Stimulated activated CD8-positive, alpha-beta memory T cell treated with anti-CD3 and anti-CD28 coated beads, Interleukin-4, amount 100 ng/mL, for 48 hours (primary cell): ENCODE data around the gene PEF1.

Experiments
- DNase-seq: peaks from one replicate; pipeline ENCODE4 v3.0.0-alpha.2; 2020

Gene PEF1

DNA sequence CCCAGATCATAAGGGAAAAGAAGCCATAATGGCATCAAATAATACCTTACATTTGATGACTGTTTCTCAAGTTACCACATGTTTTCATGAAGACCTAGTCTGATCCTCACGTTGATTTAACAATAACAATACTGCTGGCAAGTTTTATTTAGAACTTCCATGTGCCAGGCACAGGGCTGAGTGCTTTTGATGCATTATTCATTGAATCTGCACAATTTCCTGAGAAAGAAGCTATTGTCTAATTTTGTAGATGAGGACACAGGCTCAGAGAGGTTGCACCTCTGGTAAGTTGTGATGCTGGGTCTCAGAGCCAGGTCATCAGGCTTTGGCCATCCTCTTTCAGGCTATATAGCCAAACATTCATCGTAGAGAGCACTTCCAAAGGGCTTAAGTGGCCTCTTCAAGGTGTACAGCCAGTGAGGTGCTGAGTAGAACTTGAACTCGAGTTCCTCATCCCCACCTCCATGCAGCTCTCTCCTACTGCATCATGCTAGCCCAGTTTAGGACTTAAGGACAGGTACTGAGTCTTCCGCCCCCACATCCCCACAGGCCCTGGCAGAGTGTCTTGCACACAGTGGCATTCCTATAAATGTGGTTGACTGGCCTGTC is 8.3 kb upstream of the PEF1 start:
- DNase-seq, result no peak

DNA sequence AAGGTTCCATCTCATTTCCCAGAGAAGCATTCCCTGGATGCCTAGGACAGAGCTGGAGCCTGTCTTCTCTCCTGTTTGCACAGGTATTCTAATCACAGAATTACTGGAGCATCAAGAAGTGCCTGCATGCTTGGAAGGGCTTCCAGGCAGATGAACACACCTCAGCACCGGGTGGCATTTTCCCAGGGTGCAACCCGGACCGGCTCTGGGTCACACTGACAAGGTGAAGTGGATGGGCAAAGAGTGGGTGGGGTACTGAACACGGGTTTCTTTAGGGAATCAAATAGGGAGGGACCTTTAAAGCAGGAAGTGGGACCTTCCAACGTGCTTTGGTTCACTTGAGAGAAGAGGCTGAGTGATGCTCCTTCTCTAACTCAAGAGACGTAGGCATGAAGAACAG is 7.1 kb upstream of the PEF1 start:
- no peak for DNase-seq

DNA sequence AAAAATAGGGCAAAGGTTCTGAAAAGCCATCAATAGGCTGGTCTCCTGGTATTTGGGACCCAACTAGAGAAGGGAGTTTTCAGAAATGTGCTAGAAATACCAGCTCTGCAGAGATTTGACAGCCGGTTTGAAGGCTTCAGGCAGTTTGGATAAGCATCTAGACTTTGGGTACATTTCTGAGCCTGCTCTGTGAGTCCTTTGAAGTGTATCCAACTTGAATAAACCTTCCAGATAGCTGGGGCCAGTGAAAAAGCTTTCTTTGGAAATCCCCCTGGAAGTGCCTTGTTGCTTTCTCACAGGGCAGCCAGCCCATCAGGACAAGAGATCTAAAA is 6.4 kb upstream of the PEF1 start:
- no peak for DNase-seq

DNA sequence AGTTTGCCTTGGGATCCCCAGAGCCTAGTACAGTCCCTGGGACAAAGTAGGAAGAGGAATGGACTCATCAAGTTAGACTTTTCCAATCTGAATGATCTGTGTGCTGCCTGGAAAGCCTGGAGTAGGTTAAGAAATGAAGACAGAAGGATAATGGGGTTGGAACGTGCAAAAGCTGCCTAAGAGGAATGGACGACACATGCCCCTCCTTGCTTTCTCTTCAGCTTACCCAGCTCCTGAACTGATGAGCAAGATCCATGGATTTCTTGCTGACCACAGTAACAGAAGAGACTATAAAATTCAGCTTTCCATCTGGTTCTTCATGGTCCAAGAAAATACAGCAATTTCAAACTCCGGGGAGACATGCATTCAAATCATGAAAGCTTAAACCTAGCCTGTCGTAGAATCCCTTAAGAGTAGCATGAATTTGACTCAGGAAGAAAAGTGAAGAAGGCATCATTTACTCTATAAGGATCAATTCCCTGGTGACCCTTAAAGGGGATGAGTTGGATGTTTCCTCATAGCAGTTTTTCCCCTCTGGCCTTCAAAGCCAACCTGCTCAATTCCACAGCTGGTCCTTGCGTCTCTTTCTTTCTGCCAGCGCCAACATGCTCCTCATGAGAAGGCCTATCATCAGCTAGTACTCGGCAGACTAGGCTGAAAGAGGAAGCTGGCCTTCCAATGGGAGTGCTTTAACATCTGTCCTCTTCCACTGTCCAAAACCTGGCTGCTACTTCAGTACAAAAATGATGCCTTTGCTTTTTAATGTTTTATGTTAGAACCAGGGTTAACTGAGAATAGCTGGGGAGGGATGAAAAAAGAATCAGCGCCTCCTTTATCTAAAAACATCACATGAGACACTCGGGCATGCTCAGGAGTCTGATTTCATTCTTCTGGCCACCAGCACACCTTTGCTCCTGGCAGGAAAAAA is 5.7 kb upstream of the PEF1 start:
- DNase-seq, result no peak

DNA sequence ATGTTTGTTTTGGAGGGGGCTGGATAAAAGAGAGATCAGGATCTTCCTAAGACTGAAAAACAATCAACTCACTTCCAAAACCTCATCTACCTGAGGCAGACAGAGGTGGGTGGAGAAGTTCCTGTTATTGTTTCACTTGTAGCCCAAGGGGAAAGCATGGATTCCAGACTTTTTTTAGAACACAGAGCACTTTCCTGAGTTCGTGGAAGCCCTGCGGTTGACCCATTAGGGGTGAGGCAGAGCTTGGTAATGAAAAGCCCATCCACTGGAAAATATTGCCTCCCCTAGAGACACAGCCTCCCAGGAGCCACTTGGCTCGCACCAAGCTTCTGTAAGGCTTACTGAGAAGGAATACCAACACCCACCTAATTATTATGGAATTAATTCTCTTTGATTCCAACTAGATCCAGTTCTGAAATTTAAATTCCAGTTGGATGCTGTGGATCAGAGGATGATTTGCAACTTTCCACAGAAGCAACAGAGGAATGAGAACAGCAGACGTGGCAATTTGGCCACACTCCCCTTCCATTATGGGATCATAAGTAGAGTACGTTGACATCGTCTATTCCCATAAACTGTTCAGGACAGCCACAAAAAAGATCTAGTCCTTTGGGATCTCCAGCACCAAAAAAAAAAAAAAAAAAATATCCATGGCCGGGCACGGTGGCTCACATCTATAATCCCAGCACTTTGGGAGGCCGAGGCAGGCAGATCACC is 4.1 kb upstream of the PEF1 start:
- no peak for DNase-seq

DNA sequence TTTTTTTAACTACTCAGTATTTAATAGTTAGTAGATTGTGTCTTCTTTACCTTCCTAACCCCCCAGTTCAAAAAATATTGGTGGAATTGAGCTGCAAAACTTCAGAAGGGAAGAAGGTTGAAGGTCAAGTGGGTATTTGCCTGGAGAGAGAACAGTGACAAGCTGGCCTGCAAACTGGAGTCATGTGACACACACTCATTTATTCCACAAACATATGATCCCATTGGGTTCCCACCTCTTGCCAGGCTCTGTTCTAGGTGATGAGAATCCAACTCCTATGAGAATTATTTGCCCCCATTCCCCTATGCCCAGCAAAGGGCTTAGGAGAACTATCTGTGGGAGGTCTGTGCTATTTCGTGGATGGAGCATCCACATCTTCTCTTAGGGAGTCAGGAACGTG is 3.5 kb upstream of the PEF1 start:
- DNase-seq, result no peak

DNA sequence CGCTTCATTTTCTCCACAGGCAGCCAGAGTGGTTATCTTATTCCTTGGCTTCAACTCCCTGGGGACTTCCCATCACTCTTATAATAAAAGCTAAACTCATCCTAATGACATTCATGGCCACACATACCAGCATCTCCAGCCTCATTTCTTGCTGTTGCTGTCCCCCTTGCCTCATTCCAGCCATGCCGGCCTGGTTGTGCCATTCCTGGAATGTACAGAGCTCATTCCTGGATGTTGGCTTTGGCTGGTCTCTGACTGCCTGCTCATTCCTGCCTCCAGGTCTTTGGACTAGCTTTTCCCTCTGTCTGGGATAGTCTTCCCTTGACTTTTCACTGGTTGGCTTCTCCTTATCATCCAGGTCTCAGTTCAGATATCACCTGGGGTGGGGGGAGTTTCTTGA is 2.4 kb upstream of the PEF1 start:
- DNase-seq, result no peak

DNA sequence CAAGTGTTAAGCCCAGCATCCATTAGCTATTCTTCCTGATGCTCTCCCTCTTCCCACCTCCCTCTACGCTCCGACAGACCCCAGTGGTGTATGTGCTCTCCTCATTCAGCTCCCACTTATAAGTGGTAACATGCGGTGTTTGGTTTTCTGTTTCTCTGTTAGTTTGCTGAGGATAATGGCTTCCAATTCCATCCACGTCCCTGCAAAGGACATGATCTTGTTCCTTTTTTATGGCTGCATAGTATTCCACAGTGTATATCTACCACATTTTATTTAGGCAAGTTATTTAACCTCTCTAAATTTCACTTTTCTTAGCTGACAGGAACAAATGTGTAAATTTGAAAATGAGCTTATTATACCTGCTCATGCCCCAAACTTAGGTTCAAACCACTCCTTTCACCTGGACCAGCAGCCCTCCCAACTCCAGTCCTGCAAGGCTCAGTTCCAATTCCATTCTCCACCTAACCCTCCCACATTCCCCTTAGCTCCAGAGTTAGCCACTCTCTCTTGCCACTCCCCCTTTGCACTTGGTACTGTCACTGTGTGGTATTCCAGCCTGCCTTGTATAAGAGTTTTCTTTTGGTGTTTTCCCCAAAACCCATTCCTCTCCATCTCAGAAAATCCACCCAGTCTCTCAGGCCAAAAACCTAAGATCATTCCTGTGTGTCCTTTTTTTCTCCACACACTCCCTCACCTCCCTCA is 1.7 kb upstream of the PEF1 start:
- DNase-seq, result no peak

DNA sequence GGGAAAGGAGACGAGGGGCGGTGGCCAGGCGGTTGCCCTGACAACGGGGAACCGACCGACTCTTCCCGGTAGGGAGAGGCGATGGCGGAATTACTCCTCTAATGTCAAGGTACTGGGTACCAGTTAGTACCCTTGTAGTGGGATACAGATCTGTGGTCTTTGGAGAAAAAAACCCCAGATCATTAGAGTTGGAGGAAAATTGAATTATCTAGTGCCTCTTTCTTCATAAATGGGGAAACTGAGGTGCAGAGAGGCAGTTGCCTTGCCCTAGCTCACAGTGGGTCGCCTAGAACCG is 545 bp upstream of the PEF1 start:
- no peak for DNase-seq

DNA sequence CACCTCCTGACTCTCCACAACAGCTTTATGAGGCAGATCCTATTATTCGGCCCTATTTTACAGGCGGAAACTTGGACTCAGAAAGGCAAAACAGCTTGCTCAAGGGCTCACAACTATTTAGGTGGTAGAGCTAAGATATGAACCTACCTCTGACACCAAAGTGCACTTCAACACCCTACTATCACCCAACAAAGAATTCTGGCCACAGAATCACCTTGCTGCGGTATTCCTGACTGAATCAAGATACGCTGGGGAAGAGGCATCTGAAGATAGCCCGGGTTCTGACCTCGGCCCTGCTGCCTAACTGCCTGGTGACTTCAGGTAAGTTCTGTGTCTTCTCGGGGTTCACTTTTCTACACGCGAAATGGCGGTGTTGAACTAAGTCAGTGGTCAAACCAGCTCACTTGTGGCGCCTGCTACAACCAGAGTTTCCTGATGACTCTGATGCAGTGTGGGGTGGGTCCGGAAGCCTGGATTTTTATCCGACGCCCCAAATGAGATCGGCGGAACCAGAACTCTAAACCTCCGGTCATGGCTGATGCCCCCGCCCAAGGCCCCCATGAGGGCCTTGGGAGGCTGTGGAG is 608 bp downstream of the PEF1 start:
- DNase-seq, result no peak

DNA sequence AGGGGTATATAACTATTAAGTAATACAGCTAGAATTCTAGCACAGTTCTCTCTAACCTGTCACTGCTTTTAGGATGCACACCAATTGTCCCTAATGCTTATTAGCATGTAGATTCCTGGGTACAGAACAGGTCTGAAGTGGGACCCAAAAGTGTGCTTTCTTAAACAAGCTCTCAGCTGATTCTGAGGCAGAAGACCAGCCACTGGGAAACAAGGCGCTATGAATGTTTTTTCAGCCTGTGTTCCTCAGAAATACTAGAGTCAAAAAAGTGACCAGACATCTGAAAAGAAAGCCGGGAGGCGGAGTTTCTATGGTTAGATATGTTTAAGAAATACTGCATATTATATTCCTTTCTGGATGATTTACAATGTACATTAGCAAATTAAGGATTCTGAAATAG is 1.8 kb downstream of the PEF1 start:
- no peak for DNase-seq

DNA sequence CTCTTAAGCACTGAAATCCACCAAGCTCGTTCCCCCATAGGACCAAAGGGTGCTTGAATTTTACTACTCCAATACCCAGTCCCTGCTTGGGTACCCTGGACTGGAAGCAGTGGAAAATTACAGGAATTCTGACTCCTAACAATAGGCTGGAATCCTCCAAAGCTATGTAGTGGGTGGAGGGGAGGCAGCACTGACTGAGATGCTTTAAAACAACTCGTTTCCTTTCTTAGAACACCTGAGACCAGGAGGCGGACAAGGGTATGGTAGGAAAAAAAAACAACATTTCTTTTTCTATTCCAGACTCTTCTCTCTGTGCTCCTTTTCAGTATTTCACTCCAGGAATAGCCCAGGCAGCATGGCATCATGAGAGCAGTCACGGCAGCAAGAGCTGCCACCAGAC is 2.3 kb downstream of the PEF1 start:
- DNase-seq, result no peak

DNA sequence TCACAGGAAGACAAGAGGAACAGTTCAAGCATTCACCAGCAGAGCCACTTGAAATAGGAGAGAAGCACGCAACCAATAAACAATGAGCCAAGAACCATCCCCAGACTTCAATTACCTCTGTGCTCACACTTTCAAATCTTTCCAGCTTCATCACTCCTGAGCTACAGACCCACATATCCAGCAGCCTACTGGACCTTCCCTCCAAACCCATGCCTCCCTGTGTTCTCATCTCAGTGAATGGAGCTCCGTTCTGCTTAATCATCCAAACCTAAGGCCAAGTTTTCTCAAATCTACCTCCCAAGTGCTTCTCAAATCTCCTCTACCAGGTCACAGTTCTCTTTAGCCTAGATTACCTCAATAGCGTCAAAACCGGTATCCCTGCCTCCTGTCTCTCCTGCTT is 3.7 kb downstream of the PEF1 start:
- no peak for DNase-seq

DNA sequence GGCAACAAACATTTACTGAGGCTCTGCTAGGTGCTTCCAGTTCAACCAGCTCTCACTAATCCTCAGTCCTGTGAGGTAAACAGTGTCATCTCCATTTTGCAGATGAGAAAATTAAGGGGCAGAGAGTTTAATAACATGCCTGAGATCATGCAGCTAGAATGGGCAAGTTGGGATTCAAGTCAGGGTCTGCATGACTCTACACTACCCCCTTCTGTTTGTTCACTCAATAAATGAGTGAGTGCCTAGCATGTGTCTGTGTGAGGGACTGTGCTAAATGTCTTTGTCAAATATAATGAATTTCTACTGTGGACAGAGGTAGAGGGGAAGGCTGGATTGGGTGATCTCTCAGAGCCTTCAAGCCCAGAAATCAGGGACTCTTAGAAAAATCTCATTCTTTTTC is 4.5 kb downstream of the PEF1 start:
- no peak for DNase-seq

DNA sequence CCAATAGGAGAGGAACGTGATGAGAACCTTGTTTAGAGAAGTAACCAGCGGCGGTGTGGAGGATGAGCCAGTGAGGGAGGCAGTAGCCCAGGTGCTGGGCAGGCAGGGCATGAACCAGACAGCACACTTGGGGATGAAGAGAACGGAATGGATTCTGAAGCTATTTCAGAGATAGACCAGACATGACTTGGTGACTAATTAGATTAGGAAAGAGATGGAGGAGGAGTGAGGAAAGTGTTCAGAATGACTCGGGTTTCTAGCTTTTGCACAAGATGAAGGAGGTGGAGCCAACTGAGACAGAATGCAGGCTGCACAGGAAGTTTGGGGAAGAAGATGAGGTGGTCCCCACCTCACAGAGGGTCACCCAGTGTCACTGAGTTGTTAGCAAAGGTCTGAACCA is 5.1 kb downstream of the PEF1 start:
- DNase-seq, result no peak

DNA sequence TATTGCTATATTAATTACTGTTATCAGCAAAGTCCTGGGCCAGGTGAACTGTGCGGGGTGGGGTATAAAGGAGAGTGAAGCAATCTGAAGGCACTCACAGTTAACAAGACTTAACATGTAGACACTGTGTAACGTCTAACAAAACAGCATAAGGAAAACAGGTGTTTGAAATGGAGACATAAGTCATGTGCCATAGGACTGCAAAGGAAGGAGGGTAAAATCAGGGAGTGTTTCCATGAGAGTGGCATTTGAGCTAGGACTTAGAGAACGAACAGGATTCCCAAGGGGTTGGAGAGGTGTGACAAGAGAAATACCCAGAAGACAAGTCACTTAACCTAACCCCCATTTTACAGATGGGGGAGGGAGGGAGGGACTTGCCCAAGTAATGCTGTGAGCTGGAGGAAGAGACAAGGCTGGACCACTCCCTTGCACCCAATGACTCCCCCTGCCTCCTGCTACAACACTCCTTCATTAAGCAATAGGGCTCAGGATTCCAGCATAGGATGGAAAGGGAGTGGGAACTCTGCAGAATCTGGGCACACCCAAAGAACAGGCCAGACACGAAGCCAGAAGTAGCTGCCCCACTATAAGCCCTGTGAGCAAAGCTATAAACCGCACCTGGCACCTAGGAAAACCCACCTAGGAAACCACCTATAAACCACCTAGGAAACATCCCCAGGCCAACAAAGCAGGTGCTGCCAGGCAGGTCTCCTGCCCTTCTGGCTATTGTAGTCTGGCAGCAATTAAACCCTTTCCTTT is 6.6 kb downstream of the PEF1 start:
- no peak for DNase-seq

DNA sequence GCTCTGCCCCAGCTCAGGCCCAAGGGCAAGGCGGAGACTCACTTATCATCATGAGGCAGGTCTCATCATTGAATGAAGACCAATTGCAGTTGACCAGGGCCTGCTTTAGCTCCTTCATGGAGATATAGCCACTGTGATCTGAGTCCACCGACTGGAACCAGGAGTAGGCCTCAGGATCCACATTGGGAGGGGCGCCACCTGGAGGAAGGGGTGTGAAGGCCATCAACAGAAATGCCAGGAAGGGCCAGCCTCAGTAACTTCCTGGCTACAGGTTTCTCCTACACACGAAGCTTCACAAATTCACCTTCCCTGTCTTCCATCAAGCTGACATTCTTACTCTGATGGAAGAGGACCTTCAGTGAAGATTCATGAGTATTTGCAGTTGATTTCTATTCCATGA is 11.6 kb downstream of the PEF1 start:
- DNase-seq, result peak; percentile 64

DNA sequence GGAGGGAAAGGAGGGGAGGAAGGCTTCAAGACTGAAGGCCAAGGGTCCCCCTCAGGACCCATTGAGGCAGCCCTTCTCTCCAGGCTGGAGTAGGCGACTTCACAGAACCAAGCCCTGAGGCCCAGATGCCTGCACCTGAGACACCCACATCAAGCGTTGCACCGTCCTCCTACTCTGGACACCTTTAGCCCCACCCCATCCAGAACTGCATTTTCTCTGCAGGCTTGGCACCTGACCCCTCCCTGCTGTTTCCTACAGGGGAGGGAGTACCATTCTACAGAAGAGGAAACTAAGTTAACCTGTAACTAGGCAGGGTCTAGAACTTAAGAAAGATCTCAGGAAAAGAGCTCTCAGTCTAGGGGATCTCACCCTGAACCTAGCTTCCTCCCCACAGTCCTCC is 12.0 kb downstream of the PEF1 start:
- DNase-seq, result no peak

DNA sequence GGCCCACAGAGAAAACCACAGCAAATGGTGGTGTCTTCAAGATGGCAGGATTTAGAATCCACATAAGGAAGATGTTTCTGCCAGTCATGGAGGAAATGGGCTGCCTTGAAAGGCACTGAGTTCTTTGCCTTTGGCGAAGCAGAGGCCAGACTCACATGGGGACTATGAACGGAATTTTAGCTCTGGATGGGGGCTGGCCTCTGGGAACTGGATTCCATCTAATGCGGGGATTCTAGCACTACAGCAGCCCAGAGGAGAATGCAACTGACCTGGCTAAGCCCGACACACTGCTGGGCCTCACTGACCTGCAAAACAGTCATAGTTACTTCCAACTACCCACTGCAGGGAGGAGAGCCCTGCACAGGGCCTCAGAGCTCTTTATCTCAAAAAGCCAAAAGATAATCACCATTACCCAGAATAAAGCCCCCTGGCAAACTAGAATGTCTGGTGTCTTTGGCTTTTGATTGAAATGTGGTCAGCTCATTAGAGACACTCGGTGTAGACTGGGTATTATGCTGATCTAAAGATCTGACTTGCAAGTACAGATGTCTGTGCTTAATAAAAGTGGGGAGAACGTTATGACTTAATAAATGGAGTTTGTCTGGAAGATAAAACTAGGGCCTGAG is 15.6 kb downstream of the PEF1 start:
- DNase-seq, result no peak

DNA sequence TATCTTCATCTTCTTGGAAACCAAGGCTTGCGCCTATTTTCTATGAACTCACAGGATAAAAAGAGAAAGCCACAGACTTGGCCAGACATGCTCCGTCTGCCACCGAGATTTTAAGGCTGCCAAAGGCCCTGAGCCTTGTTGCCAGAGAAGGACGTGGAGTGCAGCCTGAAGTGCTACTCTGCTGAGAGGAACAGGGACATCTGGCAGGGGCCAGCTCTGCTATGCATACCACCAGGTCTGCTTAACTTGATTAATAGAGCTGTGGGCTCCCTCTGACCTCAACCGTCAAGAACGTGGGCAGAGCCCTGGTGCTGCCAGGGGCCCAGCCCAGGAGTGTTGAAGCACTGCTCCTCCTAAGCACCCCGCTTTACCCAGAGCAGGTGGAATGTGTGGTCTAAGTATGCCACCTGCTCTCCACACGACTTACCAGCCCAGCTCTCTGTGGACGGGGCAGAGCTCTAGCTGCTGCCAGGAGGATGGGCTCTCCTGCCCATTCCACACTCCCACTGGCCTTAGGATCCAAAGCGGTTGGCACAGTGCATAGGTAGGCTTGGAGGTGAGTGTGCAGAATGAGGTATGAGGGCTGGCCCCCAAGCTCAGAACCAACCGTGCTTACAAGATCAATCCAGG is 16.6 kb downstream of the PEF1 start:
- no peak for DNase-seq

DNA sequence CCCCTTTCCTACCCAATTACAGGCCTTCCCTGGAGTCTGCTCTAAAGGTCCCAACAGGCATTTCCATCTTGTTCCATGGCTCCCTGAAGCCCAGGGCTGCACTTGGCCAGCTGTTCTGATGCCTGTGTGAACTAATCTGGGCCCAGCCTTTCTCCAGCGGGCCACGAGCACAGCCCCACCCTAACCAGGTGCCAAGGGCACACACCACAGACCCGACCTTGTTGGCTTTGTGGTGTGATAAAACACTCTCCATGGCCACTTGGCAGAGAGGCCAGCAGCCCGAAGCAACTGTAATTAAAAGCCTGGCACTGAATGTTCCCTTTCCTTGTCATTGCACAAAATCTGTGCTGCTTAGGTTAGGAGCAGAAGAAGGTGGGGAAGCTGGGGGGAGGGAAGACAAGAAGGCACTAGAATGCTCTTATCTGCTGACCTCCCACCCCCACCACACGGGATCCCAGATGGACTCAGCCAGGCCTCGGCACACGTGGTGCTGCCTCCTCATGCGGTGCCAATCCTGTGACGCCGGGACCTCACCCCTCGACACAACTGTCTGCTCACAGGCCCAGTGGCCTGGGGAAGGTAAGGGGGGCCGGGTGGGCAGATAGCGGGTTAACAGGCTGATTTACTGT is 17.3 kb downstream of the PEF1 start:
- no peak for DNase-seq
